HG03097 (cell line): ENCODE results near the gene ATP6V0E2.
A peak's percentile ranks its signal among the peaks of the same experiment; 100 is the strongest.
"Not testable (repeated sequence)": the region's sequence is repeated elsewhere in the genome, so short reads cannot be mapped to it uniquely, and the experiment has no call there.

ENCODE experiments used
- ATAC-seq: cut with Tn5 transposase; IDR thresholded peaks from one replicate; pipeline ENCODE4 v1.9.1; 2021; ENCODE audit not compliant: unreplicated experiment, low FRiP score

Gene ATP6V0E2

GRCh38 chr7:149873074-149873969 is at the start of gene ATP6V0E2:
ATP6V0E2 (plus strand) TSS chr7:149873969; CDS start chr7:149874066, 97 bp downstream.
- ATAC-seq: peak; percentile 79

GRCh38 chr7:149824301-149824741 is 49.4 kb upstream of the ATP6V0E2 start:
- no peak for ATAC-seq

GRCh38 chr7:149824748-149825566 is 48.8 kb upstream of the ATP6V0E2 start:
- ATAC-seq: no peak

DNA sequence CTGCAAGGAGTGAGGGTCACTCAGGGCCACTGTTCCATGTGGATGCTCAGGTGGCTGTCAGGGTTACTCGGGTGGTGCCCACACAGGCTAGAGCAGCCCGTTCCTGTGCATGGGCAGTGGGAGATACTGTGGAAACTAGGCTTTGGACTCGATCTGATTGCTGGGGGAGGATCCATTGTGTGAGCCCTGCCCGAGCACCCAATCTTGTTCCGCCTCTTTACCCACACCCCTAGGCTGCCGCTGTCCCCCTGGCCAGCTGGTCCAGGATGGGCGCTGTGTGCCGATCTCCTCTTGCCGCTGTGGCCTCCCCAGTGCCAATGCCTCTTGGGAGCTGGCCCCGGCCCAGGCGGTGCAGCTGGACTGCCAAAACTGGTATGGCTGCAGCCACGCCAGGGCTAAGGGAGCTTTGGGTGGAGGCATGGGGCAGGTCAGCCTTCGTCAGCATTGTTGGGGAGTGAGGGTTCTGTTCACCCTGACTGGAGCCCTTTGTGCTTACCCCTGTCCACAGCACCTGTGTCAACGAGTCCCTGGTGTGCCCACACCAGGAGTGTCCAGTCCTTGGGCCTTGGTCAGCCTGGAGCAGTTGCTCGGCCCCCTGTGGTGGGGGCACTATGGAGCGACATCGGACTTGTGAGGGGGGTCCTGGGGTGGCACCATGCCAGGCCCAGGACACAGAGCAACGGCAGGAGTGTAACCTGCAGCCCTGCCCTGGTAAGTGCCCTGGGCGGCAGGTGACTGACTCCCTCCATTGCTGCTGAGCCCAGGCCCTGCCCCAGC is 48.0 kb upstream of the ATP6V0E2 start:
- no peak for ATAC-seq

GRCh38 chr7:149826344-149827088 is 47.3 kb upstream of the ATP6V0E2 start:
- no peak for ATAC-seq

GRCh38 chr7:149827089-149827981 is 46.4 kb upstream of the ATP6V0E2 start:
- no peak for ATAC-seq

DNA sequence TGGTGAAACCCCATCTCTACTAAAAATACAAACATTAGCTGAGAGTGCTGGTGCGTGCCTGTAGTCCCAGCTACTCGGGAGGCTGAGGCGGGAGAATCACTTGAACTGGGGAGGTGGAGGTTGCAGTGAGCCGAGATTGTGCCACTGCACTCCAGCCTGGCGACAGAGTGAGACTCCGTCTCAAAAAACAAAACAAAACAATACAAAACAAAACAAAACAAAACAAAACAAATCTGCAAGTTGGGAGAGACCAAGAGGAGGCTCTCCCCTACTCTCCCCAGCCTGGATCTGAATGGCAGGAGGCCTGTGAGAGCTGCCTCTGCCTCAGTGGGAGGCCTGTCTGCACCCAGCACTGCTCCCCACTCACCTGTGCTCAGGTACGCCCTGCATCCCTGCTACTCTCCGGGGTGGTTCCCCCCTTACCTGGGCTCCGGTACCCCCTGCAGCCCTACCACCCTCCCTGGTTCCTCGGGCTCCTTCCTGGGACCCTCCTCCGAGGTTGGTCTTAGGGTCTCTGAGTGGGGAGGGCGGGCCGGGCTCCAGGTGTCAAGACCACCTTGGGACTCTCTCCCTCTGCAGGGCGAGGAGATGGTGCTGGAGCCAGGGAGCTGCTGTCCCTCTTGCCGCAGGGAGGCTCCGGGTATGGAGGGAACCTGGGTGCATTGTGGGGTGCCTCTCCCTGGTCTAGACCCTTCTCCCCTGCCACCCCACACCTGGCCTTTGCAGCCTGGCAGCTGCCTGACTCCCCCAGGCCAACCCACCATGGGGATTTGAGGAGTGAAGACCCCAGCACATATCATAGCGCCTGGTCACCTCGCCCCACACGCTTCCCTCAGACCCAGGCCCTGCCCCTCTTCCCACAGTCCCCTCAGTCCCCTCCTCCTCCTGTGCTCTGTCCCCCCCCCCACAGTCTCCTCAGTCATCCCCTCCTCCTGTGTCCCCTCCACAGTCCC is 45.1 kb upstream of the ATP6V0E2 start:
- no peak for ATAC-seq

- not testable (repeated sequence) for ATAC-seq
These were observed 43.2 kb upstream of the ATP6V0E2 start for GRCh38 chr7:149830527-149830926.

DNA sequence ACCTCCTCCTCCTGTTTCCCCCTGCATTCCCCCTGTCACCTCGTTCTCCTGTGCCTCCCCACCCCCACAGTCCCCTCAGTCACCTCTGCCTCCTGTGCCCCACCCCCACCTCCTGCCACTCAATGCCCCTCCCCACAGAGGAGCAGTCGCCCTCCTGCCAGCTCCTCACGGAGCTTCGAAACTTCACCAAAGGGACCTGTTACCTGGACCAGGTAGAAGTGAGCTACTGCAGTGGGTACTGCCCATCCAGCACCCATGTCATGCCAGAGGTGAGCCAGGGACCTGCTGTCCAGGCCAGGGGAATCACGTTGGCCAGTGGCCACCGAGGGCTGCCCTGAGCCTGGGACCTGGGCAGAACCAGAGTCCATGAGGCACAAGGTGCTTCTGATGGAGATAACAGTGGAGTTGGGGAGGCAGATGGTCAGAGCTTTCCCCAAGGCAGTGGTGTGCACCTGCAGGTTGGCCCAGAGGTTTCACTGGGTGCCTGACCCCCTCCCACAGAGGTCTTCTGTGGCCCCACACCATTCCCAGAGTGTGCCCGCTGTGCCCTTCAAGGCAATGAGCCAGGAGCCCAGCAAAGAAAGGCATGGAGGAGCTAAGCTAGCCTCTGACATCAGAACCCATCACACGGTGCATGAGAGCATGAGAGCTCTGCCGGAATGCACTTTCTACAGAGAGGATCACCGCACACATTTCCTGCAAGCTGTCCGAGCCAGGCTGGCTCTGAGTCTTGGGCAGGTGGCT is 42.6 kb upstream of the ATP6V0E2 start:
- ATAC-seq: no peak

DNA sequence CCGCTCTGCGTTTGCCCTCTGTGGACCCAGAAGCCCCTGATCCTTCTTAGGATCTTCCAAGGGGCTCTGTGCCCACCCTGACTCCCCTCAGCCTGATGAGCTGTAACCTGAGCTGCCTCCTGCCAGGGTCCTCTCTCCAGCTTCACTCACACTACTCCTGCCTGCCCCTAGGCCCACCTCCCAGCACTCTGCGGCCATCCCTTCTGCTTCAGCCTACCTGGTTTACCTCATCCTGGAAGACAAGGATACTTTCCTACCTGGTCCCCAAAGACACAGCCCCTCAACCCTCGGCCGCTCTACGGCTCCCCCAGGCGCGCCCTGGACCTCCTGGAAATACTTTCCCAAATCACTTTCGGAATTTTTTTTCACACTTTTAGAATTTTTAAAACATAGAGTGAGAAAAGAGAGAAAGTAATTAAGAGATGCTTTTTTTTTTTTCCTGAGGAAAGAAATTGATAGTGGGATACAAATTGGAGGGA is 42.0 kb upstream of the ATP6V0E2 start:
- no peak for ATAC-seq

- no peak for ATAC-seq
These were observed 41.3 kb upstream of the ATP6V0E2 start for GRCh38 chr7:149832332-149833041.

DNA sequence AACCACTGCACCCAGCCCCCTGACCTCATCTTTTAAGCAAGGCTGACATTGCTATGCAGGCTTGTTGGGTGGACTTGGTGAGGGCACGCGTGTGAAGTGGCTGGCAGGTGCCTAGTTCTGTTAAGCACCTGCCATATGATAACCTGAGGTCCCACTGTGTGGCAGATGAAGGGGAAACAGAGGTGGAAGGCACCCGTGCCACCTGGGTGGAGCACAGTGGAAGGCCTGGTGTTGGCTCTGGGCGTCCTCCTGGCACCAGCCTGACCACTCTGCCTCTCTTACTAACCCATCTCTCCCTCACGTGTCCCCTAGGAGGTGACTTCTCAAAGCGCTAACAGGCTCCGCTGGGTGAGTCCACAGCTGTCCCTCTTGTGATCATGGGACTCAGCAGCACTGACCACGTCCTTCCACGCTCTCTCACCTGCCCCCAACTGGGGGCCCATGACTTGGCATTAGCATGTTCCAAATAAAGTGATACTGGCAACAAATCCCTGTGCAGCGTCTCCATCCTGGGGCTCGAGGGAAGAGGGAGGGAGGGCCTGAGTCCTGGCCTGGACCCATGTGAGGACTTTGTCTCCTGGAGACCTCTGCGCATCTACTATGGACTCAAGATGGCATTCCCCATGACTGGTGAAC is 40.2 kb upstream of the ATP6V0E2 start:
- ATAC-seq: no peak

DNA sequence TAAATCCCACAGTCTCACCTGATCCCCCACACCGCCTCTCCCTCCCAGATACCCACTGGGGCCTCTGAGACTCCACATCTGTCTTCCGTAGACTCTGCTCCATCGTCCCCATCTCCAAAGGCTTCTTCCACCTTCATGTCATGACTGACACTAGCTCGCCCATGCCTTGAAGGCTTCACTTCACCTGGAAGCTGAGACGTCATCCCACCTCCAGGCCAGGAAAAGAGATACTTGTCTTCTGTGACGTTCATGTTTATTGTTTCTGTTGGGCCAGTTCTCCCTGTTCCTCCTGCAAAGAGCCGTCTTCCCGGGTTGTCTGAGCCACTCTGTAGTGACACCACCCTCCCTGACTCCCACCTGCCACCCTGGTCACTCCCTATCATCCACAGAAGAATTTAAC is 39.2 kb upstream of the ATP6V0E2 start:
- no peak for ATAC-seq

- no peak for ATAC-seq
These were observed 37.3 kb upstream of the ATP6V0E2 start for GRCh38 chr7:149836434-149836833.

GRCh38 chr7:149837564-149838223 is 36.1 kb upstream of the ATP6V0E2 start:
- no peak for ATAC-seq
